Nephron progenitor cell (in vitro differentiated cells): ENCODE data around the gene SLC39A12.

Experiments used
- DNase-seq: peaks from one replicate; pipeline ENCODE4 v3.0.0; 2021
- H3K27ac Mint-ChIP-seq: 2 replicates; pipeline ENCODE4 v1.8.0; 2021; ENCODE audit warnings: mild to moderate bottlenecking, moderate library complexity, mixed read lengths
- H3K27me3 Mint-ChIP-seq: 2 replicates; pipeline ENCODE4 v1.8.0; 2021; ENCODE audit warnings: mild to moderate bottlenecking, low read depth, mixed read lengths; ENCODE audit not compliant: poor library complexity
- H3K36me3 Mint-ChIP-seq: 2 replicates; pipeline ENCODE4 v1.8.0; 2021; ENCODE audit warnings: low read depth, mixed read lengths
- H3K4me1 Mint-ChIP-seq: 2 replicates; pipeline ENCODE4 v1.8.0; 2021; ENCODE audit warnings: mixed read lengths
- H3K4me3 Mint-ChIP-seq: 2 replicates; pipeline ENCODE4 v1.8.0; 2021; ENCODE audit warnings: mild to moderate bottlenecking, moderate library complexity, mixed read lengths
- H3K9me3 Mint-ChIP-seq: 2 replicates; pipeline ENCODE4 v1.8.0; 2021; ENCODE audit warnings: mild to moderate bottlenecking, moderate library complexity, mixed read lengths
- CTCF ChIP-seq: fragments of 200-600 bp; sonication (generic); IDR thresholded peaks from 2 replicates; pipeline ENCODE4 v1.5.0; 2021; ENCODE audit warnings: antibody characterized with exemption

The SLC39A12 gene

GRCh38 chr10:18075881-18076280, 124.2 kb downstream of the SLC39A12 start:
- Mint-ChIP-seq H3K9me3 (no peaks in the 10 kb centered on the region), H3K4me1 (no peaks in the 10 kb centered on the region), H3K4me3 (no peak overlapping the region), H3K36me3 (no peaks in the 10 kb centered on the region), H3K27ac (no peak overlapping the region), H3K27me3 (peaks cover 4% of the 10 kb centered on the region)
- no peak for TF ChIP-seq CTCF
- DNase-seq = no peak

- H3K9me3 Mint-ChIP-seq = no peaks in the 10 kb centered on the region
- peaks cover 6% of the 10 kb centered on the region for H3K4me1 Mint-ChIP-seq
- H3K4me3 Mint-ChIP-seq = no peak overlapping the region
- no peak for DNase-seq
- H3K27me3 Mint-ChIP-seq = peaks cover 10% of the 10 kb centered on the region
- no peak for TF ChIP-seq CTCF
- no peak overlapping the region for H3K27ac Mint-ChIP-seq
- H3K36me3 Mint-ChIP-seq = no peaks in the 10 kb centered on the region
Measured at GRCh38 chr10:18079665-18080295, 128.1 kb downstream of the SLC39A12 start.

GRCh38 chr10:18082381-18082780, 130.7 kb downstream of the SLC39A12 start:
- DNase-seq = no peak
- no peaks in the 10 kb centered on the region for H3K9me3 Mint-ChIP-seq
- no peak overlapping the region for H3K27ac Mint-ChIP-seq
- H3K4me1 Mint-ChIP-seq = peaks cover 6% of the 10 kb centered on the region
- H3K27me3 Mint-ChIP-seq = peaks cover 8% of the 10 kb centered on the region
- H3K36me3 Mint-ChIP-seq = no peaks in the 10 kb centered on the region
- TF ChIP-seq CTCF = no peak
- H3K4me3 Mint-ChIP-seq = no peak overlapping the region

- Mint-ChIP-seq H3K4me3 (no peak overlapping the region), H3K36me3 (no peaks in the 10 kb centered on the region)
Measured at GRCh38 chr10:18085855-18086254, 134.1 kb downstream of the SLC39A12 start.

GRCh38 chr10:18086746-18087145, 135.0 kb downstream of the SLC39A12 start:
- no peak for DNase-seq
- H3K27ac Mint-ChIP-seq = no peak overlapping the region
- no peak overlapping the region for H3K4me3 Mint-ChIP-seq
- H3K27me3 Mint-ChIP-seq = peaks cover 6% of the 10 kb centered on the region
- no peak for TF ChIP-seq CTCF
- H3K4me1 Mint-ChIP-seq = peaks cover 6% of the 10 kb centered on the region
- no peaks in the 10 kb centered on the region for H3K36me3 Mint-ChIP-seq
- H3K9me3 Mint-ChIP-seq = no peaks in the 10 kb centered on the region

More at GRCh38 chr10:18085855-18086254, 134.1 kb downstream of the SLC39A12 start:
- DNase-seq = no peak
- TF ChIP-seq CTCF = no peak
- Mint-ChIP-seq H3K27ac (no peak overlapping the region), H3K9me3 (no peaks in the 10 kb centered on the region), H3K4me1 (peaks cover 6% of the 10 kb centered on the region), H3K27me3 (peaks cover 8% of the 10 kb centered on the region)

- H3K4me1 Mint-ChIP-seq = peaks cover 6% of the 10 kb centered on the region
- no peaks in the 10 kb centered on the region for H3K9me3 Mint-ChIP-seq
- peaks cover 4% of the 10 kb centered on the region for H3K27me3 Mint-ChIP-seq
- no peak for DNase-seq
- no peak overlapping the region for H3K27ac Mint-ChIP-seq
- TF ChIP-seq CTCF = no peak
- no peaks in the 10 kb centered on the region for H3K36me3 Mint-ChIP-seq
- no peak overlapping the region for H3K4me3 Mint-ChIP-seq
Measured at GRCh38 chr10:18087355-18087754, 135.6 kb downstream of the SLC39A12 start.
